GM19351 (cell line): ENCODE data around the gene JADE1.

Experiments
- ATAC-seq: cut with Tn5 transposase; IDR thresholded peaks from one replicate; pipeline ENCODE4 v1.9.1; 2021; ENCODE audit warnings: mild to moderate bottlenecking, moderate library complexity; ENCODE audit not compliant: unreplicated experiment

JADE1 gene

DNA sequence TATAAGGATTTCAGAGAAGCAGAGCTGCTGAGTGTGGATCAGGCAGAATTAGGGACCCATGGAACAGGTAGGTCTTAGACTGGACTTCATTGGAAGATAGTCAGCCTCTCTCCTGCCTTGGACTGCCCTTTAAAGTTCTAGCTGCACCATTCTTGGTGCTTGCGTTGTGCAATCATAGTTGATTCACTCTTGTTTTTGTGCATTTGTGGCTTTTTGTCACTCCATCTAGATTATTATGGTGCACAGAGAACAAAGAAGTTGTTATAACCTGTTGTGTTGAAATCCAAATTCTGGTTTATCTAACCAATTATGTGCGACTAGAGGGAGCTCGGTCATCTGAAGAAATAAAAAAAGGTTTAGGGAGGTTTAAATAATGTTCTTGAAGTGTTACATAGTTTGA lies 59.3 kb downstream of the JADE1 start:
- ATAC-seq = no peak

DNA sequence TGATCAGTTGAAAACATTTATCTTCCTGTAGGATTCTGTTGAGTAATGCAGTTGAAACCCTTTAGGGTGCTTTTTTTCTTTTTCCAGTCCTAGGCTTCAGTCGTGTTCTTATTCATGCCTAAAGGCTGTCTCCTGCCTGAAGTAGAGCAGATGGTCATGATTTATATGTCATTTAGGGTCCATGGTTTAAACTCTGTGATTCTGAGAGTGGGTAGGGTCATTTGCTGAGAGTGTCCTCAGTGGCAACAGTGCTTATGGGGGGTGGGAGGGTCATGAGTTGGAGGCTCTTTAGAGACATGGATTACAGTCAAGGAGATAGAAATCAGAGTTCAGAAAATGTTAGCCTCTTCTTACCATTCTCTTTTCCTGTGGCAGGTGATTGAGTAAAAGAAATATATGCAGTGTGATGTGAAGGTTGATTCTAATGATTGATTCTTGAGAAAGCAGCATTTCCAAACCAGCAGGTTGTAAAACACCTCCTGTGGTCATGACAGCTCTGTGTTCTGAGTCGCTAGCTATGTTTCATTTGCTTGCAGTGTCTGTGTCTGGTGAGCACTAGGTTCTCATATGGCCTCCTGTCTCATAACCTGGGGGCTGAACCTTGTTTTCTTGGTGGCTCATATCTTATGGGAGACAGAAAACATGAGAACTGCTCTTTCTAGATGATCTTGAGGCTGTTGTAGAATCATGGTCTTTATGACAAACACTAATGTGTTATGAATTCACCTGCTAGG lies 60.4 kb downstream of the JADE1 start:
- ATAC-seq = no peak

DNA sequence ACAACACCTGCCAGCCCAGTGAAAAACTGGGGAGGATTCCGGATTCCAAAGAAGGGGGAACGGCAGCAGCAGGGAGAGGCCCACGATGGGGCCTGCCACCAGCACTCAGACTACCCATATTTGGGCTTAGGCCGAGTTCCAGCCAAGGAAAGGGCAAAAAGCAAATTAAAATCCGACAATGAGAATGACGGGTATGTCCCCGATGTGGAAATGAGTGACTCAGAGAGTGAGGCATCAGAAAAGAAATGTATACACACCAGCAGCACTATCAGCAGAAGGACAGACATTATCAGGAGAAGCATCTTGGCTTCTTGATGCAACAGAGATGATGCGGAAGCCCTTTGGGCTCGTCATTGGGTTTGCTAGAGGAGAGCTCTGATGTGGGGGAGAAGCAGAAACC lies 62.4 kb downstream of the JADE1 start:
- ATAC-seq = no peak

DNA sequence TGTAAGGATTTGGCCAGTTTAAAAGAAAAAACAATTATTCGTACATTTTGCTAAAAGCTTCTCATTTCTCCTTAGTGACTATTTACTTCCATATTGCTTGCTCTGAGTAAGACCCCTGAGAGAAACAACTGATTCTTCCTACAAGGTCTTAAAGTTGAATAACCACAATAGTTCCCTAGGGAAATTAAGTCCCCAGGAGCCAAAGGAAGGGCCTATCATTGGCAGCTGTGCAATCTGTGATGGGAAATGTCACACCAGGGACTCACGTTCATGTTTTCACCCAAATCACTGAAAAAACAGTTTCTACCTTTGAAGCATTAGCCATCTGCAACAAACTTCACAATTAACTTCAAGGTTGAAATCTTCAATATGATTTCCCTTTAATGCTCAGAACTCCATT lies 66.7 kb downstream of the JADE1 start:
- no peak for ATAC-seq

DNA sequence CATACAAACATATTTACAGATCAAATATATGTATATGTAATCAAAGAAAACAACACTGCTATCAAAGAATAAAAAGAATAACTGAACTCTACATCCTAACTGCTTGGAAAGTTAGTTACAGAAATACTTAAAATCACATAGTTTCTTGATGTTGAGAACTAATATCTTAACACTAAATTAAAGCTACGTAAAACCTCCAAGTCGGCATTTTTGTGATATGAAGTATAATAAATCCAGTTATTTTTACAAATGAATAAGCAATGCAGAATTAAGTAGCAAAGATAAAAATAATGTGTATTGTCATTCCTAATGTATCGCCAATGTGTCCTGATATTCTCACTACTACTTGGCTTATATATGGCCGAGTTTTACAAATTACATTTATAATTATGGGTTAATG lies 68.4 kb downstream of the JADE1 start:
- ATAC-seq = no peak

DNA sequence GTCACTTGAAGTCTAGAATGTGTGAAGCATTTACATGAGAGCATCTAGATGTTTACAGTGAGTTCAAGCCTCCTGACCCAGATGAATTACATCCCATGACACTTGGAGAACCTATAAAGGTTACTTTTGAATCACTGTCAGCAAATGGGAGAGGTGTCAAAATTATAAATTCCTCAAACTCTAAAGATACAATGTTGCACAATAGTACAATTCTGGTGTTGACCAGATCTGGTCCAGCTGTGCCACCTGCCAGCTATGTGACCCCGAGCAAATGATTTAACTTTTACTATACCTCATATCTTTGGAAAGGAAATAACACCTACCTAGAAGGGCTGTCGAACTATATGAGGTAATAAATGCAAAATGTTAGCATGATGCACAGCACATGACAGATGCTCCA lies 69.8 kb downstream of the JADE1 start:
- no peak for ATAC-seq

DNA sequence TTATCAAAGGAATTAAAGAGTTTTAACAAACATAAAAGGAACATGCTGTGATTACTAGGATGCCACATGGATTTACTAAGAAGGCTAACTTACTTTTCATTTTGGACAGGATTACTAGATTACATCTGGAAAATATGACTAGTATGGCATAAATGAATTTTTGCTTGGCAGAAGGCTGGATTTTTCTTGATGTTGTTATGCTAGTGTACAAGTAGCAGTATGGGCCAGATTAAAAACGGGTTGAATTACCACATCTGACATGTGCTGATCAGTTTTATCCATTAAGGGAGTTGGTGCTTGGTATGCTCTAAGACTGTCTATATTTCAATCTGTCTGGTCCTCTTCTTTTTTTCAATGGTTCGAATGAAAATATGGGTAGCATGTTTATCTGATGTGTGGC lies 70.5 kb downstream of the JADE1 start:
- no peak for ATAC-seq

DNA sequence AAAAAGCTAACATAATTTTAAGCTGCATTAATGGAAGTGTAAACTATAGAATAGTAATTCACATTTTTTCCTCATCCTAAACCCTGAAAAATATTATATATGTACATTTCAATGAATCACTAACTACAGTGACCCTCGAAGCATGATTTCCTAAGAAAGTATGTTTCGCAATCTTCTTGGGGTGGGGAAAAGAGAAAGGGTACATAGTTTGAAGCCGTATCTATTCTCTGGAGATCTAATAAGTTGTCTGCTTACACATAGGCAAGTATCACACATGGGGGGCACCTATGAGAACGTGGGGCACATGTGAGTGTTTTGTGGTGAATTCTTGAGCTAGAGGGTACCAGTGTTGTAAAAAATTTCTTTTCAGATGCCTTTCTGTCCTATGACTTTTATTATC lies 71.2 kb downstream of the JADE1 start:
- ATAC-seq = no peak

DNA sequence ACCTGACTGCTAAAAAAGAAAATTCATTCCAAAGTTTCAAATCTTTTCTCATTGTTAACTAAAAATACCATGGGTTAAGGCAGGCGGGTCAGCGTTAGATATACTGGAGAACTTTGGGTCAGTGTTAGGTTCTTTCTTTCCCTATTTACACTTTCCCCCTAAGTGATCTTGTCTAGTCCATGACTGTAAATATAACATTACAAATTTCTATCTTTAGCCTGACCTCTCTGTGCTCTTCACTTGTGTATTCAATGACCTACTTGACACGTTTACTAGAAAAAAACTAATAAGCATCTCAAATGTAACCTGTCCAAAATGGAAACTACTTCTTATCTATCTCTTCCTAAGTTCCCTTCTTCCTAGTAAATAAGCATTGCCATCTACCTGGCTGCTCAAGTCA lies 95.3 kb downstream of the JADE1 start:
- ATAC-seq = no peak

DNA sequence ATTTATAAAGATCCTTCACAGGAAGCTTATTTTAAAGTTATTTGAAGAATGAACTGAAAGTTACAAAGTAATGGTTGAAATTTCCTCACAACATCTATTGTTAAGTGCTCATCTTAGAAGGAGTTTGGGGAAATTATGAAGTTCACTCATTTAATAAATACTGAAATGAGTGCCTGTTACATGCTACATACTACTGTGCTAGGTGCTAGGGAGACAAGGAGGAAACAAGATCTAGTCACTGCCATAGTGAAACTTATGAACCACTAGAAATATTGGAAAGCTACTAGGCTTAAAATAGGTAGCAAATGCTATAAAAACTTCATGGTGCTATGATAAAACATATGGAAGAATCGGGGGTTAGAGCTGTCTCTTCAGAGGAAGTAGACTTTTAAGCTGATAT lies 97.1 kb downstream of the JADE1 start:
- ATAC-seq = no peak

DNA sequence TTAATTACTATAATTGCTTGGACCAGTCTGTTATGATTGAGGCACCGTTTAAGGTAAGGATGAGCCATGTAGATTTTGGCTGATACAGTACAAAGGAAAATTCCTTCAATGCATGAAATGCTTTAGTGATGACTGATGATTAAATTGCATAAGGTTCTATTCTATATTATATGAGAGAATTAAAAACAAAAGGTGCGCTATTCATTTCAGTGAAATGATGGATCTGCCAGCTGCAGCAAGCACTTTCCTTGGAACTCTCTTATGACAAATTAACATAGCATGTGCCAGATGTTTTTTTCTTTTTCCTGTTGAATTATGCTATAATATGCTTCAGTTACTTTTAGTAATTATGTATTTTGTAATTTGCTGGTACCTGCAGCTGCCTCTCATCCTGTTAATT lies 98.5 kb downstream of the JADE1 start:
- no peak for ATAC-seq

DNA sequence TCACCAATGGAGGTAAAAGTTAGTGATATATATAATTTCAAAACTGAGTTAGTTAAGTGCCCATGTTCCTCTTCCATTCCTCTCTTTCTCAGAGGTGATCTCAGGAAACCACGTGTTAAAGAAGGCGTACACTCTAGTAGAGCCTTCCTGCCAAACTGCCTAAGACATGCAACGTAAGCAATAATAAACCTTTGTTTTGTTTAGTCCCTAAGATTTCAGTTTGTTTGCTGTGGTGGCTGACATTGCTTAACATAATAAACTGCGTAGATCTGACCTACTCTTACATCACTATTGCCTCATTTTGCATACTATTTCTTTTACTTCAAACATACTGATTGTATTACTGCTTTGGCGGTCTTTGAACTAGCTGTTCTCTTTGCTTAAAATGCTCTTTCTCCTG lies 99.2 kb downstream of the JADE1 start:
- ATAC-seq = no peak

DNA sequence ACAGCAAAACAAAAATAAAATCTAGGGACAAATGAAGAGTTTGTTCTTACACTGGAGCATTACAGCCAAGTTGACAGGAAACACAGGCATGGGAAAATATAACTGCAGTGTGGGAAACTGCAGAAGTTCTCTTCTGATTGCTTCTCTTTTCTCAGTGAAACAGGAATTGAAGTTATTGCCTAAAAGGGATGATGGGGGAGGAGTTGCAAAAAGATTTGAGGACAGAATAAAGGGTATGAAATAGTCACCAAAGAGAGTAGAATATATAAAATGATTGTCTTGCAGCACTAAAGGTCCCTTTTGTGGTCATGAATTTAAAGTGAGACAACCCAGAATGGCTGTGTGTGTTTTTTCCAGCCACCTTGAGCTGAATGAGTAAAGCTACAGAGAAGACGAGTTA lies 103.7 kb downstream of the JADE1 start:
- peak; percentile 9 for ATAC-seq

DNA sequence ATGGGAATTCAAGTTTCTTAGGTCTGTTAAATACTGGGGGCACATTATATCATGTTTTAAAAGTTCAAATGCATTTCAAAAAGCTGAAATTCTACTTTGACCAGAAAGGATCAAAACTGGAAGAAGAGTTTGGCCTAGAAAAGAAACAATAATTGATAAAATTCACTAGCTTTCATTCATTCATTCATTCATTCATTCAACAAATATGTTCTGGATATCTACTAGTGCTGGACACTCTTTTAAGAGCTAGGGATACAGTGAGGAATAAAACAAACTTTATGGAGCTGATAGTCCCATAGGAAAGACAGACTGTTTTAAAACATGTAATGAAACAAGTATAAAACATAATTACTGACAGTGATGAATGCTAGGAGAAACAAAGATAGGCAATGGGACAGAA lies 106.0 kb downstream of the JADE1 start:
- ATAC-seq = no peak

DNA sequence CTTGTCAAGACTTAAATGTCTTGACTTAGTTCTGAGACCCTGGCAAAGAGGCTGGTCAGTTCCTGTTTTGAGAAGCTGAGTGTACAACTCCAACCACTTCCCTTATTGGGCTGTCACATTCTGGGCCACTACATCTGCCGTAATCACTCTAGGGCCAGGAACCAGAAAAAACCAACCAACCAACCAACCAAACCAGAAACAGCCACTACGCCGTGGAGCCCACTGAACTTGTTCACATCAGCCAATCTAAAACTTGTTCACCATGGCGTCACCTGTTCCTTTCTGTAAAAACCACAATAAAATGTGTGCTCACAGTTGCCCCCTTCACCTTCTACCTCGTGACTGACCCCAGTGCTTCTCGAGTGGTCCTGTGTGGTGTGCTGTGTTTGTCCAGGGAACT lies 107.3 kb downstream of the JADE1 start:
- peak; percentile 76 for ATAC-seq

DNA sequence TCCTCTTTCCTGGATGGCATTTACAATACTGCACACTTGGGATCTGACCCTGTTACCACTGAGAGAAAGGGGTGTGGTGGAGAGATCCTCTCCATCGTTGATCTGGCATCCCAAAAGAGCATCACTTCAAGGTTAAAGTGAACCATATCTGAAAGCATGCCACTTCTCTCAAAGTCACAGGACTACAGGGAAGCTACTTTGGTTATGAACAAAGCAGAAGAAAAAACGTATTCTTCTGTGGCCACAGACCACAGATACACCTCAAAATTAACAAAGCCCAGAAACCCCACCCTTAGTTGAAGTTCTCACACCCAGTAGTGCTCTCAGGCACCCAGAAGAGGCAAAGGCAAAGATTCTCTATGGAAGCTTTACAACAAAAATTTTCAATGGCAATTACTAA lies 108.3 kb downstream of the JADE1 start:
- ATAC-seq = peak; percentile 75

DNA sequence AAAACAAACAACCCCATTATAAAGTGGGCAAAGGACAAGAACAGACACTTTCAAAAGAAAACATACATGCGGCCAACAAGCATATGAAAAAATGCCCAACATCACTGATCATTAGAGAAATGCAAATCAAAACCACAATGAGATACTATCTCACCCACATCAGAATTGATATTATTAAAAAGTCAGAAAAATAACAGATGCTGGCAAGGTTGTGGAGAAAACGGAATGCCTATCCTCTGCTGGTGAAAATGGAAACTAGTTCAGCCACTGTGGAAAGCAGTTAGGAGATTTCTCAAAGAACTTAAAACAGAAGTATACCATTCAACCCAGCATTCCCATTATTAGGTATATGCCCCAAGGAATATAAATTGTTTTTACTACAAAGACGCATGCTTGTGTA lies 112.5 kb downstream of the JADE1 start:
- no peak for ATAC-seq
